ENCODE data around the gene AMN. TPM values are rescaled to one million over a fixed set of nuclear protein-coding genes. Genes with fewer than 3 reads are reported as not detected.

Gene AMN
- total and polyA plus RNA-seq, 2 experiments from 2014 or later = 0.69 to 1.2 TPM

- TF ChIP-seq ZNF462 (CRISPR knock-in tag; IDR thresholded peaks at IDR 0.05) = no peak
- no peak for TF ChIP-seq CREB1 (CRISPR knock-in tag; IDR thresholded peaks at IDR 0.05; ENCODE audit: low read depth)
- no peak for TF ChIP-seq REST (IDR thresholded peaks at IDR 0.05; ENCODE audit: unreplicated experiment)
- TF ChIP-seq NANOG (IDR thresholded peaks at IDR 0.05; ENCODE audit: borderline replicate concordance) = no peak
Observed at GRCh38 chr14:102911541-102911951, 10.9 kb upstream of the AMN start (continued).

- H3K9me3 Mint-ChIP-seq = peaks cover 4% of the 10 kb centered on the region
- 0 out of 2 replicates have a peak, but pooled peaks cover 7% of the 10 kb centered on the region for H3F3A ChIP-seq (replicated peaks; ENCODE audit: low read depth)
- no peaks in the 10 kb centered on the region for H3K9me2 ChIP-seq (ENCODE audit: insufficient read depth)
- H3K27me3 ChIP-seq (ENCODE audit: insufficient read depth) = no peaks in the 10 kb centered on the region
- H3K4me3 Mint-ChIP-seq = no peak overlapping the region
- H4K20me1 ChIP-seq (replicated peaks; ENCODE audit: insufficient read depth) = no peaks in the 10 kb centered on the region
- no peak for DNase-seq (ENCODE audit: low spot score)
- ATAC-seq = no peak
- no peaks in the 10 kb centered on the region for H3K4me1 ChIP-seq (ENCODE audit: insufficient read depth)
- no peaks in the 10 kb centered on the region for H3K79me2 ChIP-seq (replicated peaks; ENCODE audit: insufficient read depth)
- no peak overlapping the region for H3K27ac ChIP-seq (ENCODE audit: low read depth)
- no peak overlapping the region for H3K4me3 ChIP-seq
- H3K36me3 Mint-ChIP-seq (ENCODE audit: low read depth) = peaks cover 11% of the 10 kb centered on the region
- no peak overlapping the region for H2AFZ ChIP-seq
- peaks cover 2% of the 10 kb centered on the region for H3K27me3 Mint-ChIP-seq (ENCODE audit: insufficient read depth, low read depth, poor library complexity)
- H3K4me2 ChIP-seq = no peak overlapping the region
- H3K36me3 ChIP-seq (ENCODE audit: insufficient read depth) = no peaks in the 10 kb centered on the region
- H3K4me1 Mint-ChIP-seq = no peaks in the 10 kb centered on the region
- H3K27ac Mint-ChIP-seq = no peak overlapping the region
- TF ChIP-seq EZH2phosphoT487 (IDR thresholded peaks at IDR 0.05; ENCODE audit: unreplicated experiment) (no peak), ZNF114 (CRISPR knock-in tag; IDR thresholded peaks at IDR 0.05) (no peak), CREB1 (CRISPR knock-in tag; IDR thresholded peaks at IDR 0.05; ENCODE audit: low read depth) (no peak), EZH2 (IDR thresholded peaks at IDR 0.05; ENCODE audit: low read depth, unreplicated experiment) (no peak), REST (IDR thresholded peaks at IDR 0.05; ENCODE audit: unreplicated experiment) (no peak), ZNF331 (CRISPR knock-in tag; IDR thresholded peaks at IDR 0.05; ENCODE audit: low read depth) (no peak), POLR2AphosphoS5 (IDR thresholded peaks at IDR 0.05; ENCODE audit: low read depth) (no peak), STAT1 (IDR thresholded peaks at IDR 0.05; ENCODE audit: unreplicated experiment) (no peak)
Observed at GRCh38 chr14:102911991-102912761, 10.3 kb upstream of the AMN start.

Measured in GM23338 (cell line).